ENCODE results near the gene SNX15.

GRCh38 chr11:65055538-65055937 is 28.3 kb downstream of the SNX15 start:
- TF ChIP-seq, protein P1, sequence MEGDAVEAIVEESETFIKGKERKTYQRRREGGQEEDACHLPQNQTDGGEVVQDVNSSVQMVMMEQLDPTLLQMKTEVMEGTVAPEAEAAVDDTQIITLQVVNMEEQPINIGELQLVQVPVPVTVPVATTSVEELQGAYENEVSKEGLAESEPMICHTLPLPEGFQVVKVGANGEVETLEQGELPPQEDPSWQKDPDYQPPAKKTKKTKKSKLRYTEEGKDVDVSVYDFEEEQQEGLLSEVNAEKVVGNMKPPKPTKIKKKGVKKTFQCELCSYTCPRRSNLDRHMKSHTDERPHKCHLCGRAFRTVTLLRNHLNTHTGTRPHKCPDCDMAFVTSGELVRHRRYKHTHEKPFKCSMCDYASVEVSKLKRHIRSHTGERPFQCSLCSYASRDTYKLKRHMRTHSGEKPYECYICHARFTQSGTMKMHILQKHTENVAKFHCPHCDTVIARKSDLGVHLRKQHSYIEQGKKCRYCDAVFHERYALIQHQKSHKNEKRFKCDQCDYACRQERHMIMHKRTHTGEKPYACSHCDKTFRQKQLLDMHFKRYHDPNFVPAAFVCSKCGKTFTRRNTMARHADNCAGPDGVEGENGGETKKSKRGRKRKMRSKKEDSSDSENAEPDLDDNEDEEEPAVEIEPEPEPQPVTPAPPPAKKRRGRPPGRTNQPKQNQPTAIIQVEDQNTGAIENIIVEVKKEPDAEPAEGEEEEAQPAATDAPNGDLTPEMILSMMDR (IDR thresholded peaks at IDR 0.05; ENCODE audit: insufficient read depth, low read length) = no peak
- TF ChIP-seq POLR2AphosphoS5 (IDR thresholded peaks at IDR 0.05; ENCODE audit: low read depth) (no peak), GABPA (IDR thresholded peaks at IDR 0.05; ENCODE audit: low read depth) (no peak)
- TF ChIP-seq, protein P2, sequence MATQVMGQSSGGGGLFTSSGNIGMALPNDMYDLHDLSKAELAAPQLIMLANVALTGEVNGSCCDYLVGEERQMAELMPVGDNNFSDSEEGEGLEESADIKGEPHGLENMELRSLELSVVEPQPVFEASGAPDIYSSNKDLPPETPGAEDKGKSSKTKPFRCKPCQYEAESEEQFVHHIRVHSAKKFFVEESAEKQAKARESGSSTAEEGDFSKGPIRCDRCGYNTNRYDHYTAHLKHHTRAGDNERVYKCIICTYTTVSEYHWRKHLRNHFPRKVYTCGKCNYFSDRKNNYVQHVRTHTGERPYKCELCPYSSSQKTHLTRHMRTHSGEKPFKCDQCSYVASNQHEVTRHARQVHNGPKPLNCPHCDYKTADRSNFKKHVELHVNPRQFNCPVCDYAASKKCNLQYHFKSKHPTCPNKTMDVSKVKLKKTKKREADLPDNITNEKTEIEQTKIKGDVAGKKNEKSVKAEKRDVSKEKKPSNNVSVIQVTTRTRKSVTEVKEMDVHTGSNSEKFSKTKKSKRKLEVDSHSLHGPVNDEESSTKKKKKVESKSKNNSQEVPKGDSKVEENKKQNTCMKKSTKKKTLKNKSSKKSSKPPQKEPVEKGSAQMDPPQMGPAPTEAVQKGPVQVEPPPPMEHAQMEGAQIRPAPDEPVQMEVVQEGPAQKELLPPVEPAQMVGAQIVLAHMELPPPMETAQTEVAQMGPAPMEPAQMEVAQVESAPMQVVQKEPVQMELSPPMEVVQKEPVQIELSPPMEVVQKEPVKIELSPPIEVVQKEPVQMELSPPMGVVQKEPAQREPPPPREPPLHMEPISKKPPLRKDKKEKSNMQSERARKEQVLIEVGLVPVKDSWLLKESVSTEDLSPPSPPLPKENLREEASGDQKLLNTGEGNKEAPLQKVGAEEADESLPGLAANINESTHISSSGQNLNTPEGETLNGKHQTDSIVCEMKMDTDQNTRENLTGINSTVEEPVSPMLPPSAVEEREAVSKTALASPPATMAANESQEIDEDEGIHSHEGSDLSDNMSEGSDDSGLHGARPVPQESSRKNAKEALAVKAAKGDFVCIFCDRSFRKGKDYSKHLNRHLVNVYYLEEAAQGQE (IDR thresholded peaks at IDR 0.05; ENCODE audit: insufficient replicate concordance, low read depth) = no peak

Measured in HL-60 (cell line).